SHP77 (cell line): ENCODE results near the gene RPL39L.
"Not testable (repeated sequence)": the region's sequence is repeated elsewhere in the genome, so short reads cannot be mapped to it uniquely, and the experiment has no call there.

ENCODE experiments used
- DNase-seq, 2 experiments: peaks; one replicate each; lab custom pipeline; 2025; lab: John Stamatoyannopoulos, UW

Gene RPL39L

GRCh38 chr3:187139126-187139894 lies at the start of gene RPL39L:
Gene RPL39L, minus strand, starts transcription at chr3:187139496. Its CDS starts 18,196 bp downstream, at chr3:187121300.
- no peak for DNase-seq

DNA sequence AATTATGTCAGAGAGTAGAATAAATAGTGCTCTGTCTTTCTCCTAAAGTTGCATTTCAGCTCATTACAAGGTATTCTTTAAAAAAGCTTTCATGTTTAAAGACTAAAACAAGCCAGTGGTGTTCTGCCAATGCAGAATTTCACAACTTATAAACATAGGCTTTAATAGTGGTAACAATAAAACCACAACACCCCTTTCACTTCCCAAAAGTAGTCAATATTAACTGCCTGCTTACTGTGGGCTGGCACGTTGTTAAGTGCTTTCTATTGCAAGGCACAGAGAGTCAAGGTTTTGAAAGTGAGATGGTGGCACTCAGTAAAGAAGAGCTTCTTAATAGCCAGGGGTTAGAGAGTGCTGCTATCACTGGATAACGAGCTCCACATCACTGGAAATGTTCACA lies 49.6 kb upstream of the RPL39L start:
- DNase-seq: no peak

- DNase-seq: no peak
Measured at GRCh38 chr3:187186801-187187421, 47.6 kb upstream of the RPL39L start.

- DNase-seq: no peak
Measured at GRCh38 chr3:187186375-187186774, 47.1 kb upstream of the RPL39L start.

DNA sequence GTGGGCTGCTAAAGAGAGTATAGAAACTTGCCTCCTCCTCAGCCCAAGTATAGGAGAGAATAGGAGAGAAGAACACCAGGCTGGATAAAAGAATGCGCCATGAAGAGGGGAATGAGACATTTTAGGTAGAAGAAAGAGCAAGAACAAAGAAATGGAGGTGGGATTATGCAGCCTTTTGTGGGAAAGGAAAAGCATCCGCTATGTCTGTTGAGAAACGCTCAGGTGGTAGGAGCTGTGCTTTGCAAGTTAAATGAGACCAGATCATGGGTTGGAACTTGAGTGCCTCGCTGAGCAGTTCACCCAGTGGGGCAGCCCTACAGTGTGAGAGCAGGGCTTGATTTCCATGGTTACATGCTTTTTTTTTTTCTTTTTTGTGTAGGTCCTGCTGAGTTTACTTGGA lies 46.5 kb upstream of the RPL39L start:
- no peak for DNase-seq

DNA sequence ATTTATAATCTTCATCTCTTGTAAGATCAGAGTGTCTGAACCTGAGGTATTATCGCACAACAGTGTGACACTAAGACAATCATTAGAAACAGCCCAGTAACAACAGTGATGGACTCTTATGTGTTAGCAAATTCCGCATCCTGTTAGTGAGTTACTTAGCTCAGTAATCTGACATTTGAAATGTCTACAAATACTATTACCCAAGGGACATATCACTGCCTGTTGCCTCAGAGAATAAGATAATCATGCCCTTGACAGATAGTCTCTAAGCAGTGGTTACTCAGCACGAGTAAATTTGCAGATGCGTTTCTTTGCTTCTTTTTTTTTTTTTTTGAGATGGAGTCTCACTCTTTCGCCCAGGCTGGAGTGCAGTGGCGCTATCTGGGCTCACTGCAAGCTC lies 44.6 kb upstream of the RPL39L start:
- DNase-seq: no peak

- DNase-seq: no peak
Measured at GRCh38 chr3:187183210-187183862, 44.0 kb upstream of the RPL39L start.

GRCh38 chr3:187181454-187182170 lies 42.3 kb upstream of the RPL39L start:
- no peak for DNase-seq

DNA sequence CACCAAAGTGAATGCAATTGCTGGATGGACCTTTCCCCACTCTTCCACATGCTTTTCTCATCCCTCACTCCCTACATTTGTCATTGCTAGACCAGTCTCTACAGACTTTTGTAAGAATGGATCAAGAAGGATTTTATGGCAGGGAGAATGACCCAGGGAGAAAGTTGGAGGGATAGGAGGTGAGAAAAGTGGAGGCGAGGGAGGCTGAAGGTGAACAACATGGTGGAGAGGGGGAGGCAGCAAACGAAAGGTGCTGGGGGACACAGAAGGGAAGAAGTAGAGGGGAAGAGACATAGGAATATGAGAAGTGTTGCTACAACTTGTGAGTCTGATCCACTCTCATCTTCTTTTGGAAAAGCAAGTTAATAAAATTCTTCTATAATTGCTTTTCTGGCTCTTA lies 33.6 kb upstream of the RPL39L start:
- DNase-seq: no peak

GRCh38 chr3:187170911-187171310 lies 31.6 kb upstream of the RPL39L start:
- not testable (repeated sequence) for DNase-seq

DNA sequence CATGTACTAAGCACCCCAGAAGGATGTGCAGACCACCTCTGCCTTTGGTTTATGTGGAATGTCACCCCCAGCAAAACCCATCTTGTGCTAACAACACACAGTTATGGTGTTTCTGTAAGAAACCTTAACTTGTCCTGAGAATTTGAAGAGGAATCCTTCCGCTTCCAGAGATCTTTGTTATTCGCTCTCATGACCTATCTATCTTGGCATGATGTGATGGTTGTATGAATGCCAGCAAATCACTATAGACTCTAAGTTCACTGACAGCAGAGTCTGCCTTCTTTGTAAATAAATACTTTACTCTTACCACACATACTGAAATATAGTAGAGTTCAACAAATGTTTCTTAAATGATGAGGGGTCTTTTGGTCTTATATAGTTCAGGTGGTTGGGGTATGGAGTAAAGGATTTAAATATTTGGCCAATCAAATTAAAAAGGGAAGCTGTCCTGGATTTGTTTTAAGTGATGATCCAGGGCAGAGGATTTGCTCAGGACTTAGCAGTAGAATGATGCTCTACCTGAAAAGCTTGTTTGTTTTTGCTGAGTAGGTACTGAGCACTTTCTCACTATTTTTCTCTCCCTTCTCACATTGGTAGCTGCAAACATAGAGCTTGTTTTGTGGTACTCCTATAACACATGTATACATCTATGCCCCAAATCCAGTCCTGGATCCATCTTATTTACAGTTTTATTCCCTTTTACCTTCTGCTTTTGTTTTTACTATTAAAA lies 30.1 kb upstream of the RPL39L start:
- no peak for DNase-seq

DNA sequence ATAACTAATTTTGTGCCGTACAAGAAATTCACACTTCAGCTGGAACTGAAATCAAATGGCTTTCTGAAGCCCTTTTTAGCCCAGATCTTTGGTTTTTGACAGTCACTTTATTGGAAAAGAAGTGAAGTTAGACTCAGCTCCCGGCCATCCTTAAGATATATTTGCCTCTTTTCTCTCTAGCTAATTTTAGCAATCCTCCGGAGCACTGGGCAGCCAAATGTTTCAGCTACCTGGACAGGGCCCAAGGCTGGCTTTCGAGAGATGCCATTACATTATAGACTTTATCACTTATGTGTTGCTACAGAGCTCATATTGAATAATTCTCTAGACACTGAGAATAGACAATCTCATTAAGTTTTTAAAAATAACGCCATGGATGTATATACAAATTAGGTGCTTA lies 28.5 kb upstream of the RPL39L start:
- DNase-seq: no peak

GRCh38 chr3:187166750-187167149 lies 27.5 kb upstream of the RPL39L start:
- DNase-seq: no peak

GRCh38 chr3:187165144-187165543 lies 25.8 kb upstream of the RPL39L start:
- DNase-seq: peak; percentile 11 to 50

DNA sequence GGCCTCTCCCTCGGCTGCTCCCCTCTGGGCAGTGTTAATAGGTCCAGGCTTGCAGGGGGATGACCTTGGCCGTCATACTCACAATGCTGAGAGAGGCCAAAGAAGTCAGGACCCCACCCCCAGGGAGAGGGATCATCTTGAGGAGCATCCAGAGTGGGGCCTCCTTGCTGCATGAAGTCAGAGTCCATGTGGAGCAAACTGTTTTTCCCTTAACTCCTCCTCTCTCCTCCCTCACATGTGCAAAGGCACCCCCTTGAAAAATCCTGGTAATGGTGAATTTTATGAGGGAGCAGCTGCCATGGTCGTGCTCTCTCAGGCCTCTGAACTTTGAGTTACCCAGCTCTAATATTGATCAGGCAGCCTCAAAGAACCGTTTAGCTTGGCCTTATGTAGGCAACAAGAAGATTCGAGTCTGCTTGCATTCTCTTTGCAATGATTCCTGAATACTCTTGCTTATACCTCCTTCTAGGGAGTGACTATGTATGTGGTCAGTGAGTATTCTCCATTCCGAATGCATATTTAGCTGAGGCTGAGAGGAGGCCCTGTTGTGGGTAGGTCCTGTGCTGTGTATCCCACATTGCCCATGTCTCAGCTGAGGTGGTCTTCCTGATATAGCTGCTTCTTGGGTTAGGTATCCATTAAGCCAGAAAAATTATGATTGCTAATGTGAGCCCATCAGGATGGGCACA lies 23.1 kb upstream of the RPL39L start:
- DNase-seq: no peak

DNA sequence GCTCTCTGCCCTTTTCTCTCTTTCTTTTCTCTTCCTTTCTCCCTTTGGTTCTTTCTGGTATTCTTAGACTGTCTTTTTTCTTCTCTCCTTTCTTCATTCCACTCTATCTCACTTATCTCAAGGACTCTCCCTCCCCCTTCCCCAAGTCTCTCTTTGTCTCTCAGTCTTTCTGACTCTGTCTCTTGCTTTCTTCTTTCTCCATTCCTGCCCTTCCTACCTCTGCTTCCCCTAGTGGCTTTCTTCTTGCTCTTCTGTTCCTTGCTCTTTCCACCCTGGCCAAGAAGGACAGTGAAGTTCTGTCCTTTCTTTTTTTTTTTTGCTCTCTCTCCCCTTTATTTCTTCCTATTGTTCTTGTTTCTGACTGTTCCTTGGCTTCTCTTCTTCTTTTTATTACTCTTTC lies 22.3 kb upstream of the RPL39L start:
- DNase-seq: no peak

DNA sequence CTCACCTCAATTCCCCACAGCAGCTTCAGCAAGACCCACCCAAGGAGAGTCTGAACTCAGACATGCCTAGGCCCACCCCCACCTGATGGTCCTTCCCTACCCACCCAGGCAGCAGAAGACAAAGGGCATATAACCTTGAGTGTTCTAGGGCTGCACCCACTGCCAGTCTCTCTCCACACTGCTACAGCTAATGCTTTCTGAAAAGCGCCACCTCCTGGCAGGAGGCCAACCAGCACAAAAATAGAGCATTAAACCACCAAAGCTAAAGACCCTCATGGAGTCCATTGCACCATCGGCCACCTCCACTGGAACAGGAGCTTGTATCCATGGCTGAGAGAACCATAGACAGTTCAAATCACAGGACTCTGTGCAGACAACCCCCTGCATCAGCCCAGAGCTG lies 11.3 kb upstream of the RPL39L start:
- DNase-seq: no peak

DNA sequence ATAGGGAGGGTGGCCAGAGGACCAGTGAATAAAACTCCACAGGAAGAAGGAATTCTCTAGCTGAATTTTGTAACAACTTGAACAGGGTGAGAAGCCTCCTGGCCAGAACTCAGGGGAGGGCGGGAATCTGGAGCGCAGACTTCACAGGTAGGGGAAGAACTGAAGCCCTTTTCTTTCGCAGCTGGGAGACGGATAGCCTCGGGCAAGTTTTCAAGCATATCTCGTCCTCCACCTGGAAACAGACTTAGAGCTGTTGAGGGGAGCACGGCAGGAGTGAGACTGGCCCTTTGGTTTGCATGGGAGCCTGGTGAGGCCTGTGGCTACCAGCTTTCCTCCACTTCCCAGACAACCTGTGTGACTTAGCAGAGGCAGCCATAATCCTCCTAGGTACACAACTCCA lies 10.9 kb upstream of the RPL39L start:
- DNase-seq: no peak

- DNase-seq: no peak
Measured at GRCh38 chr3:187146389-187146788, 7.1 kb upstream of the RPL39L start.

GRCh38 chr3:187145149-187145895 lies 6.0 kb upstream of the RPL39L start:
- no peak for DNase-seq

DNA sequence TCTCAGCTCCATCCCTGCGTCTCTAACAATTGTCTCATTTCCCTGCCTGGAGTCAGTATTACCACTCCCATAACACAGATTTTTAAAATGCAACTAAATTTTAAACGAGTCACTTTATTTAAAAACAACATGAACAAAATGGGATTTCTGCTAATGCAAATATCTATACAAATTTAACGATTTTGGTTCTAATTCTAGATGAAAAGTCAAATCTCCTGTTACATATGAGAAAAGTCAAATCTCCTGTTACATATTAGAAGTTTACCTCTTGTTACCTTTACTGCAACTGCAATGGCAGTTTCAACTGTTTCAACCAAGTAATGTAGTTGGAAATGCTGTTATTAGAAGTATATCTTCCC lies 578 bp upstream of the RPL39L start:
- DNase-seq: no peak
